ENCODE results near the gene MICAL2.
A peak's percentile ranks its signal among the peaks of the same experiment; 100 is the strongest.

The MICAL2 gene

DNA sequence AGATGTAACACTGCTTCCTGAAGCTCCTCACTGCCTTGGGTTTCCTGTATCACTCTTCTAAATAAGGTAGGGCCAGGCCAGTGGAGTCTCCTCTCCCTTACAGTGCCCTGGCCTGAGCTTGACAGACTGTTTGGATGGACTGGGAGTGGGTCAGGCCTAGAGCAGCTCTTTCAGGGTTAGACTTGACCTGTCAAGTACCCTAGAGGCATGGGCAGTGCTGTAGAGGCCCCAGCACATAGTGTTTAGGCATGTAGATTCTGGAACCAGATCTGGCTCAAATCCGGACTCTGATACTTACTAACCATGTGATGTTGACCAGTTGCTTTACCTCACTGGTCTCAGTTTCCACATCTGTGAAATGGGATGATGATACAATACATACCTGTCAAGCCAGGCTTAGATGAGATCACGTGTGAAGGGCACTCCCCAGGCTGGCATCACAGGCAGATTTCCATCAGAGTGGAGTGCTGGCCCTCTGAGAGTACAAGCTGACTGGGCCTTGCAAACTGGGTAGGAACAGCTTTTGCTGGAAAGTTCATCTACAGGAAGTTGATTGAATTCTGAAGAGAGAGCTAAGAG is 1.4 kb upstream of the MICAL2 start:
- TF ChIP-seq, protein P1, sequence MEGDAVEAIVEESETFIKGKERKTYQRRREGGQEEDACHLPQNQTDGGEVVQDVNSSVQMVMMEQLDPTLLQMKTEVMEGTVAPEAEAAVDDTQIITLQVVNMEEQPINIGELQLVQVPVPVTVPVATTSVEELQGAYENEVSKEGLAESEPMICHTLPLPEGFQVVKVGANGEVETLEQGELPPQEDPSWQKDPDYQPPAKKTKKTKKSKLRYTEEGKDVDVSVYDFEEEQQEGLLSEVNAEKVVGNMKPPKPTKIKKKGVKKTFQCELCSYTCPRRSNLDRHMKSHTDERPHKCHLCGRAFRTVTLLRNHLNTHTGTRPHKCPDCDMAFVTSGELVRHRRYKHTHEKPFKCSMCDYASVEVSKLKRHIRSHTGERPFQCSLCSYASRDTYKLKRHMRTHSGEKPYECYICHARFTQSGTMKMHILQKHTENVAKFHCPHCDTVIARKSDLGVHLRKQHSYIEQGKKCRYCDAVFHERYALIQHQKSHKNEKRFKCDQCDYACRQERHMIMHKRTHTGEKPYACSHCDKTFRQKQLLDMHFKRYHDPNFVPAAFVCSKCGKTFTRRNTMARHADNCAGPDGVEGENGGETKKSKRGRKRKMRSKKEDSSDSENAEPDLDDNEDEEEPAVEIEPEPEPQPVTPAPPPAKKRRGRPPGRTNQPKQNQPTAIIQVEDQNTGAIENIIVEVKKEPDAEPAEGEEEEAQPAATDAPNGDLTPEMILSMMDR (conservative IDR thresholded peaks at IDR 0.05; ENCODE audit: low read depth): no peak

DNA sequence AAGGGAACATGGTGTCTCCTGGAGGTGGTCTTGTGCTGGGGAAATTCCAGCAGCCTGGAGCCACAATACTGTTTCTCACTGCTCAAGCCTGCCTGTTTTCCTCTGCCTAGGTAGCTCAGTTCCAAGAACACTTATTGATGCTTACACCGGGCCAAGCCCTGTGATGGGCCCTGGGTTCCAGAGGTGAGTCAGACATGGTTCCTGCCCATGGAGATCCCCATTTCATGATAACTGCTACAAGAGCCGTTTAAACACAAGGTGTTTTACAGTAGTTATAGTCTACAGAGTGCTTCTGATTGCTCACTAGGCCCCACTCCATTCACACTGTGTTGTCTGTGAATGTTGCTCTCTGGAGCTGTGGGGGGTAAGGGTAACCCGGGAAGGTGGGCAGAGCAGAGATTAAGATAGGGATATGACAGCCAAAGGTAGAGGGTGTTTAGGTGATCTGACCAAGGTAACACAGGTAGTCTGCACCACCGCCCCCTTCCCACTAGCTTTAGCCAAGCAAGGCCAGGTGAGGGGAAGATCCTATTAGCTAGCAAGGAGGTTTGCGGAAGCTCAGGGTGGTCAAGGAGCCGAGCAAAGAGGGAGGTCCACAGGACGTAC is 696 bp upstream of the MICAL2 start:
- POLR2A ChIA-PET (ENCODE audit: low non-redundant PET): interaction anchor here (0.8 to 1.6 kb wide), 5 partner anchors 11 to 54 kb away, joined by 3 to 6 read pairs (median 4); no protein-coding TSS in a partner anchor
- CTCF ChIA-PET: interaction anchor here (1.2 kb wide), 1 partner anchor 8 kb away, joined by 4 read pairs; no protein-coding TSS in a partner anchor
- H3K27ac ChIP-seq: peak overlapping the region; percentile 77
- TF ChIP-seq, protein P1 (conservative IDR thresholded peaks at IDR 0.05; ENCODE audit: low read depth): no peak
- DNase-seq (ENCODE audit: low spot score): no peak

More for the DNA sequence above, 1.4 kb upstream of the MICAL2 start:
- POLR2A ChIA-PET (ENCODE audit: low non-redundant PET): interaction anchor here (0.8 to 1.0 kb wide), 2 partner anchors 19 to 22 kb away, joined by 3 to 6 read pairs; no protein-coding TSS in a partner anchor
- H3K27ac ChIP-seq: peak overlapping the region; percentile 77
- CTCF ChIA-PET: interaction anchor here (0.7 kb wide), 1 partner anchor 163 kb away, joined by 4 read pairs; no protein-coding TSS in a partner anchor
- no peak for DNase-seq (ENCODE audit: low spot score)

DNA sequence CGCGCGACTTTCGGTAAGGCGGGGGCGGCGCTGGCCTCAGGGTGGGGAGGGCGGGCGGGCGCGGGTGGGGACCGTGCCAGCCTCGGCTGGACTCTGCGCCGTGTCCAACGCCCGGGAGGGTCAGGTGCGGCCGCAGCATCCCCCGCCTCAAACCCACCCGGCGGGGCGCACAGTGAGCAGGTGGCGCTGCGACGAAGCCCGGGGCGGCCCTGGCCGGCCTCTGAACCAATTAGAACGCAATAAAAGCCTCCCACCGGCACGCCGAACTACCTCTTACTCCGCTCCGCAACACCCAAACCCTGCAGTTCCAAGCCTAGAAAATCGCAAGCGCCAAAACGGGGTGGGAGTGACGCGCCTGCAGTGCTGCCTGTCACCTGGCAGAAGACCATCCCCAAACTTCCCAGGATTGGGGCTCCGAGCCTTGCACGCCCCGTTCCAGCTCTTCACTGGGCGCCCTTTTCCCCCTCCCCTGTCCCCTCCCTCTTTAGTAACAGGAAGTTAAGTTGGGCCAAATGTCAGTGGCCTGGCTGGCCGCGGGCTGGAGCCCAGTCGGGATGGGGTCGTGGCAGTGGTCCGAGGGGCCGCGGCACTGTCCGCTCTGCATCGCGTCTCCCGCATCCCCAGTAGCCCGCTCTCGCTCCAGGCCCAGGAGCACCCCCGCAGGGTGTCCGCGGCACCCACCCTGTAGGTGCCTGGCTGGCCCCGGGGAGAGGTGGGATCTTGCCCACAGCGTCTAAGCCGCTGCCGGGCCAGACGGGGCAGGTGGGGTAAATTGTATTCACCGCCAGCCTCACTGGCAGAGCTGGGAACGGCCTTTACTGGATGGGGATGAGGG is 541 bp downstream of the MICAL2 start:
- POLR2A ChIA-PET (ENCODE audit: low non-redundant PET): interaction anchor here (0.6 to 1.6 kb wide), 4 partner anchors 19 to 978 kb away, joined by 3 to 5 read pairs (median 4); no protein-coding TSS in a partner anchor
- no peak for DNase-seq (ENCODE audit: low spot score)
- CTCF ChIA-PET: interaction anchor here (1.2 kb wide), 1 partner anchor 9 kb away, joined by 4 read pairs; no protein-coding TSS in a partner anchor
- TF ChIP-seq, protein P1 (conservative IDR thresholded peaks at IDR 0.05; ENCODE audit: low read depth): no peak
- H3K27ac ChIP-seq: peak overlapping the region; percentile 77

DNA sequence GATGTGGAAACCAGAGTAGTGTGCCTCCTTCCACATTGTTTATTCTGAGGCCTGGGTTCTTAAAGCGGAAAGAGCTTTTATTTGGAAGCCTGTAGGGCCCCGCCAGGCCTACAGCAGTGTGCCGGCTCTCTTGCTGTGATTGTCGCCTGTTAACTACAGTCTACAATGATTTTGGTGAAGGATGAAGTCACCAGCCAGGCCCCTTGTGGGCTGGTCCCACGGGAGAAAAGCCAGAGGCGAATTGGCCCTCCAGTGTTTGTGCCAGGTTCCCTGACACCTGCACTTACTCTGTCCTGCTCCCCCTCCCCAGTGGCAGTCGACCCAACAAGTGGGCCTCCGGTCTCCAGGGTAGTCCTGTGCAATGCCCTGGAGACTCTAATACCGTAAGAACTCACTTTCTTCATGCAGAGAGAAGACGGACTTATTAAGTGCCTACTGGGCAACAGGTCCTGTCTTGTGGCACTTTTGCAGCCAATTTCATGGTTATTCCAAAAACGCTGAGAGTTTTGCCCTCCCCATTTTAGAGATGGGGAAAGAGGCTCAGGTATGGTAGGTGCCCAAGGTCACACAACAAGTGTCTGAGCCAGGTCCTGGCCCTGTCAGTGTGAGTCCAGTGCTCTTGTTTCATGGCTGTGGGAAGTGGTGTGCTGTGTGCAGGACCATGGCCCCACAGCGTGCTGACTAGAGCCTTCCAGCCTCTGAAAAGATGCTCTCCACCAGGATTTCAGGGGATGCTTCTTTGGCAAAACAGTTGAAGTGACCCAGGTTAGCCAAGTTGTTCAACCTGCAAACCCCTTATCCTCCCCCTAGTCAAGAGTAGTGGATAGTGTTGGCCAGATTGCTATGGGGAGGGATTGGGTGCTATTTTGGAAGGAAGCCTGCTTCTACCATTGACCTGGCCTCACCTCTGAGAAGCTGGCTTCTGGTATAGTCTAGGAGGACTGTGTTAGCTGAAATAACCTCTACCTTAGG is 1.4 kb downstream of the MICAL2 start:
- POLR2A ChIA-PET (ENCODE audit: low non-redundant PET): interaction anchor here (0.6 to 1.6 kb wide), 2 partner anchors 20 to 977 kb away, joined by 3 to 5 read pairs; no protein-coding TSS in a partner anchor

DNA sequence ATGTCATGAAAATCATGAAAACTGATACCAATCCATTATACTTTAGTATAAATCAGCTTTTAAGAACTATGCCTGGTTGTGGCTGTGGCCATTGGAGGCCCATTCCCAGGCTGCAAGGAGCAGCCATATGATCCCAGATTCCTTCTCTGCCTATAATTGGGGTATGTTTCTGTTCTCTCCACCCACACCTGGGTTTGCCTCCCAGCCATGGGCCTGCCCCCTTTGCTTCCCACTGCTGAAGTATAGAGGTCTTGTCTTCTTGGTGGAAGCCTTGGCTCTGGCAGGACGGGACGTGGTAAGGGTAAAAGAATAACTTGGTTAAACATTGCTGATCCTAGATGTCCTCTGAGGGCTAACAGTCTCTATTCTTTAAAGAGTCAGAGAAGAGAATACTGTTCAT is 2.4 kb downstream of the MICAL2 start:
- no peak for DNase-seq (ENCODE audit: low spot score)
- ChIA-PET CTCF (interaction anchor here (0.6 to 0.7 kb wide), 2 partner anchors 65 to 129 kb away, joined by 3 read pairs; no protein-coding TSS in a partner anchor), POLR2A (ENCODE audit: low non-redundant PET) (no interaction called here)
- peak overlapping the region; percentile 46 for H3K27ac ChIP-seq
- TF ChIP-seq, protein P1 (conservative IDR thresholded peaks at IDR 0.05; ENCODE audit: low read depth): no peak

More for the DNA sequence above, 1.4 kb downstream of the MICAL2 start:
- CTCF ChIA-PET: interaction anchor here (0.7 kb wide), 1 partner anchor 128 kb away, joined by 3 read pairs; no protein-coding TSS in a partner anchor
- TF ChIP-seq, protein P1 (conservative IDR thresholded peaks at IDR 0.05; ENCODE audit: low read depth): no peak
- H3K27ac ChIP-seq: peak overlapping the region; percentile 77
- no peak for DNase-seq (ENCODE audit: low spot score)
